ENCODE data around the gene GBE1.

DNA sequence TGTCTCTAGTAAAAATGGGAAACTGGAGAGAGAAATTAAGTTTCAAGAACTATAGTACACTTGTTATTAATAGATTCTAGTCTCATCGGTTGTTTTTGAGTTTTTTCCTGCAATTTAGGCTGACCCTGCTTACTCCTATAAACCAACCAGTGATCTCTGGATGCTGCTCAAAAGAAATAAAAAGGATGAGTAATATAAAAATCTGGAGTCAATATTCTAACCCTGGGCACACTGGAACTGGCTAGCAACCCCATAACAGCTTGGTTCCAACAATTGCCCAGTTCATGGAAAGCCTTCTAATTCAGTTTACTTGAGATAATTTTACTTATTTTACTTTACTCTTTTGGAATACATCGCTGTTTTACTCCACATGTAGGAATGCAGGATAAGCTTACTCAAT is 211.6 kb downstream of the GBE1 start:
- TF ChIP-seq, protein P1, sequence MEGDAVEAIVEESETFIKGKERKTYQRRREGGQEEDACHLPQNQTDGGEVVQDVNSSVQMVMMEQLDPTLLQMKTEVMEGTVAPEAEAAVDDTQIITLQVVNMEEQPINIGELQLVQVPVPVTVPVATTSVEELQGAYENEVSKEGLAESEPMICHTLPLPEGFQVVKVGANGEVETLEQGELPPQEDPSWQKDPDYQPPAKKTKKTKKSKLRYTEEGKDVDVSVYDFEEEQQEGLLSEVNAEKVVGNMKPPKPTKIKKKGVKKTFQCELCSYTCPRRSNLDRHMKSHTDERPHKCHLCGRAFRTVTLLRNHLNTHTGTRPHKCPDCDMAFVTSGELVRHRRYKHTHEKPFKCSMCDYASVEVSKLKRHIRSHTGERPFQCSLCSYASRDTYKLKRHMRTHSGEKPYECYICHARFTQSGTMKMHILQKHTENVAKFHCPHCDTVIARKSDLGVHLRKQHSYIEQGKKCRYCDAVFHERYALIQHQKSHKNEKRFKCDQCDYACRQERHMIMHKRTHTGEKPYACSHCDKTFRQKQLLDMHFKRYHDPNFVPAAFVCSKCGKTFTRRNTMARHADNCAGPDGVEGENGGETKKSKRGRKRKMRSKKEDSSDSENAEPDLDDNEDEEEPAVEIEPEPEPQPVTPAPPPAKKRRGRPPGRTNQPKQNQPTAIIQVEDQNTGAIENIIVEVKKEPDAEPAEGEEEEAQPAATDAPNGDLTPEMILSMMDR (IDR thresholded peaks at IDR 0.05), result no peak
- TF ChIP-seq EP300 (IDR thresholded peaks at IDR 0.05), result no peak

All from suprapubic skin (tissue), 3 donors.